ENCODE measurements around the gene RSAD2.

GRCh38 chr2:6876309-6876708 is 1.3 kb upstream of the RSAD2 start:
- TF ChIP-seq CTCF (conservative IDR thresholded peaks at IDR 0.05) (no peak), EZH2 (IDR thresholded peaks at IDR 0.05; ENCODE audit: low read depth) (no peak)

All from PC-9 (cell line).